ENCODE results near the gene SHROOM1. TPM values are rescaled to one million over a fixed set of nuclear protein-coding genes. Genes with fewer than 3 reads are reported as not detected.
"Not testable (repeated sequence)": the region's sequence is repeated elsewhere in the genome, so short reads cannot be mapped to it uniquely, and the experiment has no call there.

Gene SHROOM1
- polyA plus RNA-seq, 2 donors: 3.3 to 5.6 TPM

GRCh38 chr5:132870801-132871200 is 40.4 kb upstream of the SHROOM1 start:
- no peak overlapping the region for H3K27ac ChIP-seq (ENCODE audit: low read depth in 2 of 2, low read length in 1 of 2)
- WGBS, 2 donors: 68 to 71% methylated on average over 2 of the region's 2 CpGs
- no peaks in the 10 kb centered on the region for H3K9me3 ChIP-seq (ENCODE audit: control insufficient read depth in 2 of 2, insufficient read depth in 1 of 2, low read depth in 1 of 2, low read length in 1 of 2)
- no peaks in the 10 kb centered on the region for H3K27me3 ChIP-seq (ENCODE audit: control insufficient read depth in 1 of 2, insufficient read depth in 2 of 2, low read length in 2 of 2)
- peaks cover 6 to 13% of the 10 kb centered on the region in 2 donors for H3K36me3 ChIP-seq (ENCODE audit: control insufficient read depth in 2 of 2, insufficient read depth in 2 of 2, low read length in 1 of 2)
- H3K4me3 ChIP-seq (ENCODE audit: low read depth in 1 of 2, low read length in 2 of 2): no peak overlapping the region
- peaks cover 2% of the 10 kb centered on the region in 2 donors for H3K4me1 ChIP-seq (ENCODE audit: control insufficient read depth in 2 of 2, insufficient read depth in 2 of 2, low read length in 1 of 2)

GRCh38 chr5:132868754-132869153 is 38.3 kb upstream of the SHROOM1 start:
- no peak overlapping the region for H3K27ac ChIP-seq (ENCODE audit: low read depth in 2 of 2, low read length in 1 of 2)
- H3K27me3 ChIP-seq (ENCODE audit: control insufficient read depth in 1 of 2, insufficient read depth in 2 of 2, low read length in 2 of 2): no peaks in the 10 kb centered on the region
- 78 to 88% methylated on average over 4 of the region's 4 CpGs for WGBS, 2 donors
- H3K36me3 ChIP-seq (ENCODE audit: control insufficient read depth in 2 of 2, insufficient read depth in 2 of 2, low read length in 1 of 2): peaks cover 6 to 10% of the 10 kb centered on the region in 2 donors
- H3K9me3 ChIP-seq (ENCODE audit: control insufficient read depth in 2 of 2, insufficient read depth in 1 of 2, low read depth in 1 of 2, low read length in 1 of 2): no peaks in the 10 kb centered on the region
- H3K4me3 ChIP-seq (ENCODE audit: low read depth in 1 of 2, low read length in 2 of 2): no peak overlapping the region
- H3K4me1 ChIP-seq (ENCODE audit: control insufficient read depth in 2 of 2, insufficient read depth in 2 of 2, low read length in 1 of 2): peaks cover 0 to 2% of the 10 kb centered on the region in 2 donors

- H3K4me1 ChIP-seq (ENCODE audit: control insufficient read depth in 2 of 2, insufficient read depth in 2 of 2, low read length in 1 of 2): peaks cover 0 to 2% of the 10 kb centered on the region in 2 donors
- peak overlapping the region; percentile 86 to 95 for H3K4me3 ChIP-seq (ENCODE audit: low read depth in 1 of 2, low read length in 2 of 2)
- peaks cover 6 to 7% of the 10 kb centered on the region in 2 donors for H3K36me3 ChIP-seq (ENCODE audit: control insufficient read depth in 2 of 2, insufficient read depth in 2 of 2, low read length in 1 of 2)
- no peaks in the 10 kb centered on the region for H3K9me3 ChIP-seq (ENCODE audit: control insufficient read depth in 2 of 2, insufficient read depth in 1 of 2, low read depth in 1 of 2, low read length in 1 of 2)
- peak overlapping the region; percentile 92 to 94 for H3K27ac ChIP-seq (ENCODE audit: low read depth in 2 of 2, low read length in 1 of 2)
- H3K27me3 ChIP-seq (ENCODE audit: control insufficient read depth in 1 of 2, insufficient read depth in 2 of 2, low read length in 2 of 2): no peaks in the 10 kb centered on the region
- 1 to 2% methylated on average over 10 to 13 of the region's 13 CpGs for WGBS, 2 donors
Observed at GRCh38 chr5:132867046-132867451, 36.6 kb upstream of the SHROOM1 start.

GRCh38 chr5:132866342-132867045 is 36.0 kb upstream of the SHROOM1 start, which contains the start of the genes GDF9 and UQCRQ:
Gene GDF9, minus strand, starts transcription at chr5:132866469. Its CDS starts 1,936 bp downstream, at chr5:132864533.
Gene UQCRQ, plus strand, starts transcription at chr5:132866642. Its CDS starts 240 bp downstream, at chr5:132866882.
- Histone ChIP-seq H3K9me3 (ENCODE audit: control insufficient read depth in 2 of 2, insufficient read depth in 1 of 2, low read depth in 1 of 2, low read length in 1 of 2) (no peaks in the 10 kb centered on the region), H3K4me1 (ENCODE audit: control insufficient read depth in 2 of 2, insufficient read depth in 2 of 2, low read length in 1 of 2) (peaks cover 0 to 2% of the 10 kb centered on the region in 2 donors), H3K27me3 (ENCODE audit: control insufficient read depth in 1 of 2, insufficient read depth in 2 of 2, low read length in 2 of 2) (no peaks in the 10 kb centered on the region), H3K27ac (ENCODE audit: low read depth in 2 of 2, low read length in 1 of 2) (peak within 1 kb of the TSS; percentile 92 to 94), H3K36me3 (ENCODE audit: control insufficient read depth in 2 of 2, insufficient read depth in 2 of 2, low read length in 1 of 2) (peaks cover 6% of the 10 kb centered on the region in 2 donors), H3K4me3 (ENCODE audit: low read depth in 1 of 2, low read length in 2 of 2) (peak within 1 kb of the TSS; percentile 86 to 95)
- WGBS, 2 donors: 0 to 1% methylated on average over 53 to 55 of the region's 55 CpGs

- no peaks in the 10 kb centered on the region for H3K27me3 ChIP-seq (ENCODE audit: control insufficient read depth in 1 of 2, insufficient read depth in 2 of 2, low read length in 2 of 2)
- H3K36me3 ChIP-seq (ENCODE audit: control insufficient read depth in 2 of 2, insufficient read depth in 2 of 2, low read length in 1 of 2): peaks cover 6% of the 10 kb centered on the region in 2 donors
- peaks cover 0 to 2% of the 10 kb centered on the region in 2 donors for H3K4me1 ChIP-seq (ENCODE audit: control insufficient read depth in 2 of 2, insufficient read depth in 2 of 2, low read length in 1 of 2)
- no peaks in the 10 kb centered on the region for H3K9me3 ChIP-seq (ENCODE audit: control insufficient read depth in 2 of 2, insufficient read depth in 1 of 2, low read depth in 1 of 2, low read length in 1 of 2)
- peak overlapping the region; percentile 86 to 95 for H3K4me3 ChIP-seq (ENCODE audit: low read depth in 1 of 2, low read length in 2 of 2)
- WGBS, 2 donors: 28 to 30% methylated on average over 30 of the region's 30 CpGs
- H3K27ac ChIP-seq (ENCODE audit: low read depth in 2 of 2, low read length in 1 of 2): peak overlapping the region; percentile 88 to 92
Observed at GRCh38 chr5:132865668-132866341, 35.4 kb upstream of the SHROOM1 start.

GRCh38 chr5:132860742-132861141 is 30.3 kb upstream of the SHROOM1 start:
- H3K36me3 ChIP-seq (ENCODE audit: control insufficient read depth in 2 of 2, insufficient read depth in 2 of 2, low read length in 1 of 2): no peaks in the 10 kb centered on the region
- H3K27ac ChIP-seq (ENCODE audit: low read depth in 2 of 2, low read length in 1 of 2): no peak overlapping the region
- 72 to 82% methylated on average over 5 of the region's 5 CpGs for WGBS, 2 donors
- H3K27me3 ChIP-seq (ENCODE audit: control insufficient read depth in 1 of 2, insufficient read depth in 2 of 2, low read length in 2 of 2): no peaks in the 10 kb centered on the region
- H3K9me3 ChIP-seq (ENCODE audit: control insufficient read depth in 2 of 2, insufficient read depth in 1 of 2, low read depth in 1 of 2, low read length in 1 of 2): no peaks in the 10 kb centered on the region
- no peaks in the 10 kb centered on the region for H3K4me1 ChIP-seq (ENCODE audit: control insufficient read depth in 2 of 2, insufficient read depth in 2 of 2, low read length in 1 of 2)
- no peak overlapping the region for H3K4me3 ChIP-seq (ENCODE audit: low read depth in 1 of 2, low read length in 2 of 2)

- 76 to 80% methylated on average over 2 of the region's 2 CpGs for WGBS, 2 donors
- H3K27me3 ChIP-seq (ENCODE audit: control insufficient read depth in 1 of 2, insufficient read depth in 2 of 2, low read length in 2 of 2): no peaks in the 10 kb centered on the region
- no peaks in the 10 kb centered on the region for H3K4me1 ChIP-seq (ENCODE audit: control insufficient read depth in 2 of 2, insufficient read depth in 2 of 2, low read length in 1 of 2)
- H3K36me3 ChIP-seq (ENCODE audit: control insufficient read depth in 2 of 2, insufficient read depth in 2 of 2, low read length in 1 of 2): no peaks in the 10 kb centered on the region
- no peaks in the 10 kb centered on the region for H3K9me3 ChIP-seq (ENCODE audit: control insufficient read depth in 2 of 2, insufficient read depth in 1 of 2, low read depth in 1 of 2, low read length in 1 of 2)
- no peak overlapping the region for H3K27ac ChIP-seq (ENCODE audit: low read depth in 2 of 2, low read length in 1 of 2)
- H3K4me3 ChIP-seq (ENCODE audit: low read depth in 1 of 2, low read length in 2 of 2): no peak overlapping the region
Observed at GRCh38 chr5:132859889-132860437, 29.5 kb upstream of the SHROOM1 start.

- Histone ChIP-seq H3K36me3 (ENCODE audit: control insufficient read depth in 2 of 2, insufficient read depth in 2 of 2, low read length in 1 of 2) (no peaks in the 10 kb centered on the region), H3K27me3 (ENCODE audit: control insufficient read depth in 1 of 2, insufficient read depth in 2 of 2, low read length in 2 of 2) (no peaks in the 10 kb centered on the region), H3K4me3 (ENCODE audit: low read depth in 1 of 2, low read length in 2 of 2) (no peak overlapping the region), H3K9me3 (ENCODE audit: control insufficient read depth in 2 of 2, insufficient read depth in 1 of 2, low read depth in 1 of 2, low read length in 1 of 2) (no peaks in the 10 kb centered on the region), H3K27ac (ENCODE audit: low read depth in 2 of 2, low read length in 1 of 2) (no peak overlapping the region), H3K4me1 (ENCODE audit: control insufficient read depth in 2 of 2, insufficient read depth in 2 of 2, low read length in 1 of 2) (no peaks in the 10 kb centered on the region)
- 83 to 88% methylated on average over 3 of the region's 3 CpGs for WGBS, 2 donors
Observed at GRCh38 chr5:132856011-132856410, 25.6 kb upstream of the SHROOM1 start.

- H3K27ac ChIP-seq (ENCODE audit: low read depth in 2 of 2, low read length in 1 of 2); H3K27me3 ChIP-seq (ENCODE audit: control insufficient read depth in 1 of 2, insufficient read depth in 2 of 2, low read length in 2 of 2); H3K4me3 ChIP-seq (ENCODE audit: low read depth in 1 of 2, low read length in 2 of 2); H3K4me1 ChIP-seq (ENCODE audit: control insufficient read depth in 2 of 2, insufficient read depth in 2 of 2, low read length in 1 of 2); H3K36me3 ChIP-seq (ENCODE audit: control insufficient read depth in 2 of 2, insufficient read depth in 2 of 2, low read length in 1 of 2); H3K9me3 ChIP-seq (ENCODE audit: control insufficient read depth in 2 of 2, insufficient read depth in 1 of 2, low read depth in 1 of 2, low read length in 1 of 2): not testable (repeated sequence)
- WGBS, 2 donors: 97% methylated on average over 5 of the region's 5 CpGs
Observed at GRCh38 chr5:132854992-132855391, 24.5 kb upstream of the SHROOM1 start.
